GM10847 (cell line): Measurements from ENCODE around the gene RAX.

ENCODE experiments used
- POLR2A ChIP-seq: IDR thresholded peaks from 2 replicates; pipeline ENCODE4 v1.6.1; 2011; ENCODE audit not compliant: insufficient read length; ENCODE audit errors: extremely low read depth

RAX gene

GRCh38 chr18:59266459-59266858 lies 6.8 kb downstream of the RAX start:
- no peak for TF ChIP-seq POLR2A

GRCh38 chr18:59265974-59266369 lies 7.3 kb downstream of the RAX start:
- no peak for TF ChIP-seq POLR2A

- TF ChIP-seq POLR2A, result no peak
These were observed 7.8 kb downstream of the RAX start for GRCh38 chr18:59265246-59265973.

GRCh38 chr18:59264651-59265245 lies 8.5 kb downstream of the RAX start:
- TF ChIP-seq POLR2A, result no peak

GRCh38 chr18:59264121-59264571 lies 9.1 kb downstream of the RAX start:
- no peak for TF ChIP-seq POLR2A

- no peak for TF ChIP-seq POLR2A
These were observed 9.6 kb downstream of the RAX start for GRCh38 chr18:59263661-59264060.

GRCh38 chr18:59249199-59249774 lies 24.0 kb downstream of the RAX start:
- no peak for TF ChIP-seq POLR2A

- no peak for TF ChIP-seq POLR2A
These were observed 26.5 kb downstream of the RAX start for GRCh38 chr18:59246796-59247195.

- no peak for TF ChIP-seq POLR2A
These were observed 30.3 kb downstream of the RAX start for GRCh38 chr18:59242906-59243305.

GRCh38 chr18:59239642-59240041 lies 33.6 kb downstream of the RAX start:
- no peak for TF ChIP-seq POLR2A

GRCh38 chr18:59238385-59238784 lies 34.9 kb downstream of the RAX start:
- TF ChIP-seq POLR2A, result no peak

GRCh38 chr18:59233017-59233410 lies 40.2 kb downstream of the RAX start:
- no peak for TF ChIP-seq POLR2A

- TF ChIP-seq POLR2A, result no peak
These were observed 40.8 kb downstream of the RAX start for GRCh38 chr18:59232309-59233016.

GRCh38 chr18:59231877-59232276 lies 41.4 kb downstream of the RAX start:
- no peak for TF ChIP-seq POLR2A

- no peak for TF ChIP-seq POLR2A
These were observed 42.1 kb downstream of the RAX start for GRCh38 chr18:59231114-59231513.
